HepG2 (cell line): ENCODE data around the gene SPATS2. TPM values are rescaled to one million over a fixed set of nuclear protein-coding genes. Genes with fewer than 3 reads are reported as not detected.

ENCODE experiments used
- BRD4 ChIP-seq: sonication (generic); formaldehyde crosslinking; IDR thresholded peaks from 2 replicates; pipeline ENCODE4 v1.4.0; 2020; ENCODE audit warnings: missing genetic modification reagents
- FOXA1 ChIP-seq, 2 experiments: fragments of 450-650 bp in 1 of 2; sonication (generic) in 1 of 2; formaldehyde crosslinking in 1 of 2; IDR thresholded peaks; 2 replicates each; pipeline versions ENCODE4 v1.4.0 to v1.6.1; 2016 to 2020; ENCODE audit warnings: missing genetic modification reagents in 1 of 2
- HINFP ChIP-seq: sonication (generic); formaldehyde crosslinking; IDR thresholded peaks from 2 replicates; pipeline ENCODE4 v1.4.0; 2020; ENCODE audit warnings: low read depth, mild to moderate bottlenecking, missing genetic modification reagents
- HIVEP1 ChIP-seq: sonication (generic); formaldehyde crosslinking; IDR thresholded peaks from 2 replicates; pipeline ENCODE4 v1.4.0; 2020; ENCODE audit warnings: mild to moderate bottlenecking, missing genetic modification reagents
- KDM5B ChIP-seq: sonication (generic); formaldehyde crosslinking; IDR thresholded peaks from 2 replicates; pipeline ENCODE4 v1.4.0; 2020; ENCODE audit warnings: missing genetic modification reagents, mild to moderate bottlenecking, borderline replicate concordance
- KLF12 ChIP-seq: sonication (generic); formaldehyde crosslinking; IDR thresholded peaks from 2 replicates; pipeline ENCODE4 v1.4.0; 2020; ENCODE audit warnings: missing genetic modification reagents, borderline replicate concordance
- MIER2 ChIP-seq: IDR thresholded peaks from 2 replicates; pipeline ENCODE4 v1.6.1; 2016; ENCODE audit warnings: missing biosample characterization, missing genetic modification reagents
- MTA3 ChIP-seq: sonication (generic); formaldehyde crosslinking; IDR thresholded peaks from 2 replicates; pipeline ENCODE4 v1.4.0; 2020; ENCODE audit warnings: missing genetic modification reagents
- NFRKB ChIP-seq: fragments of 450-650 bp; IDR thresholded peaks from 2 replicates; pipeline ENCODE4 v1.6.1; 2017
- SNAI1 ChIP-seq: sonication (generic); formaldehyde crosslinking; IDR thresholded peaks from 2 replicates; pipeline ENCODE4 v1.5.0; 2020; ENCODE audit warnings: mild to moderate bottlenecking, missing genetic modification reagents, borderline replicate concordance
- TEAD2 ChIP-seq: sonication (generic); formaldehyde crosslinking; IDR thresholded peaks from 2 replicates; pipeline ENCODE4 v1.9.0; 2021; ENCODE audit warnings: missing genetic modification reagents
- XRCC5 ChIP-seq: fragments of 200-400 bp; formaldehyde crosslinking; optimal IDR thresholded peaks from 2 replicates; pipeline ENCODE3; 2017; ENCODE audit warnings: mild to moderate bottlenecking, low read length
- YEATS2 ChIP-seq: sonication (generic); formaldehyde crosslinking; IDR thresholded peaks from 2 replicates; pipeline ENCODE4 v1.4.0; 2020; ENCODE audit warnings: missing genetic modification reagents, borderline replicate concordance
- ZNF530 ChIP-seq: sonication (generic); formaldehyde crosslinking; IDR thresholded peaks from 2 replicates; pipeline ENCODE4 v1.5.0; 2020; ENCODE audit warnings: low read depth, mild to moderate bottlenecking, missing genetic modification reagents
- ZNF598 ChIP-seq: sonication (generic); formaldehyde crosslinking; IDR thresholded peaks from 2 replicates; pipeline ENCODE4 v1.5.1; 2020; ENCODE audit warnings: mild to moderate bottlenecking, missing genetic modification reagents, borderline replicate concordance
- ZNF639 ChIP-seq: conservative IDR thresholded peaks from 2 replicates; pipeline ENCODE4 v1.6.1; 2018; ENCODE audit warnings: missing genetic modification reagents
- ZNF770 ChIP-seq: sonication (generic); formaldehyde crosslinking; IDR thresholded peaks from 2 replicates; pipeline ENCODE4 v1.5.0; 2020; ENCODE audit warnings: mild to moderate bottlenecking, missing genetic modification reagents
- polyA plus RNA-seq, 8 experiments: library from polyadenylated mRNA; depleted of rRNA in 3 of 8; stranded (reverse) in 7 of 8; unstranded in 1 of 8; fragments of >200 nt; fragmentation: Illumina TruSeq in 4 of 8; extraction: Trizol in 4 of 8; gene quantifications; 2 replicates each; pipeline versions ENCODE4 v1.2.1 to v1.2.3, GENCODE V29; 2011 to 2016; ENCODE audit warnings: low read depth in 4 of 8, missing spikeins in 1 of 8, mixed read lengths in 1 of 8; ENCODE audit not compliant: insufficient read depth in 1 of 8
- total RNA-seq, 5 experiments: library from RNA; depleted of rRNA; stranded (reverse); fragments of >200 nt; fragmentation: Illumina TruSeq; extraction: Trizol; gene quantifications; 2 replicates each; pipeline ENCODE4 v1.2.3, GENCODE V29; 2016; ENCODE audit warnings: low read depth in 1 of 5
- TF ChIP-seq, protein P1 (sequence below): IDR thresholded peaks from 2 replicates; pipeline ENCODE4 v1.6.1; 2012; ENCODE audit warnings: low read depth, low read length, improper control_type of control experiment
- TF ChIP-seq, protein P2 (sequence below): sonication (generic); formaldehyde crosslinking; IDR thresholded peaks from 2 replicates; pipeline ENCODE4 v1.5.0; 2020; ENCODE audit warnings: missing genetic modification reagents, mild to moderate bottlenecking, borderline replicate concordance
- TF ChIP-seq, protein P3 (sequence below): IDR thresholded peaks from 2 replicates; pipeline ENCODE4 v1.6.1; 2016

Gene SPATS2
- total and polyA plus RNA-seq, 2 of the 13 experiments (the other 11 are each of a cell fraction or from before 2014, with no cell fraction given) = 19.3 to 28.1 TPM

GRCh38 chr12:49347311-49348193 is 19.7 kb upstream of the SPATS2 start (continued):
- no peak for TF ChIP-seq MTA3 (CRISPR knock-in tag)
- TF ChIP-seq MIER2 = no peak
- peak; percentile 72; the same call in 1 of the 2 replicates for TF ChIP-seq YEATS2 (CRISPR knock-in tag)
- no peak for TF ChIP-seq NFRKB
- peak; percentile 41; the same call in 1 of the 2 replicates for TF ChIP-seq HINFP (CRISPR knock-in tag)
- TF ChIP-seq HIVEP1 = peak; percentile 99
- peak; percentile 59; the same call in 1 of the 2 replicates for TF ChIP-seq TEAD2 (CRISPR knock-in tag)
- TF ChIP-seq, protein P1, sequence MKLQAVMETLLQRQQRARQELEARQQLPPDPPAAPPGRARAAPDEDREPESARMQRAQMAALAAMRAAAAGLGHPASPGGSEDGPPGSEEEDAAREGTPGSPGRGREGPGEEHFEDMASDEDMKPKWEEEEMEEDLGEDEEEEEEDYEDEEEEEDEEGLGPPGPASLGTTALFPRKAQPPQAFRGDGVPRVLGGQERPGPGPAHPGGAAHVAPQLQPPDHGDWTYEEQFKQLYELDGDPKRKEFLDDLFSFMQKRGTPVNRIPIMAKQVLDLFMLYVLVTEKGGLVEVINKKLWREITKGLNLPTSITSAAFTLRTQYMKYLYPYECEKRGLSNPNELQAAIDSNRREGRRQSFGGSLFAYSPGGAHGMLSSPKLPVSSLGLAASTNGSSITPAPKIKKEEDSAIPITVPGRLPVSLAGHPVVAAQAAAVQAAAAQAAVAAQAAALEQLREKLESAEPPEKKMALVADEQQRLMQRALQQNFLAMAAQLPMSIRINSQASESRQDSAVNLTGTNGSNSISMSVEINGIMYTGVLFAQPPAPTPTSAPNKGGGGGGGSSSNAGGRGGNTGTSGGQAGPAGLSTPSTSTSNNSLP = no peak
- TF ChIP-seq, protein P2, sequence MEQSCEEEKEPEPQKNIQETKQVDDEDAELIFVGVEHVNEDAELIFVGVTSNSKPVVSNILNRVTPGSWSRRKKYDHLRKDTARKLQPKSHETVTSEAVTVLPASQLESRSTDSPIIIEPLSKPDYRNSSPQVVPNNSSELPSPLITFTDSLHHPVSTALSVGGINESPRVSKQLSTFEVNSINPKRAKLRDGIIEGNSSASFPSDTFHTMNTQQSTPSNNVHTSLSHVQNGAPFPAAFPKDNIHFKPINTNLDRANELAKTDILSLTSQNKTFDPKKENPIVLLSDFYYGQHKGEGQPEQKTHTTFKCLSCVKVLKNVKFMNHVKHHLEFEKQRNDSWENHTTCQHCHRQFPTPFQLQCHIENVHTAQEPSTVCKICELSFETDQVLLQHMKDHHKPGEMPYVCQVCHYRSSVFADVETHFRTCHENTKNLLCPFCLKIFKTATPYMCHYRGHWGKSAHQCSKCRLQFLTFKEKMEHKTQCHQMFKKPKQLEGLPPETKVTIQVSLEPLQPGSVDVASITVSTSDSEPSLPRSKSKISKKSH (CRISPR knock-in tag) = no peak; the same call in 1 of the 2 replicates
- no peak for TF ChIP-seq ZNF598
- peak; percentile 94 for TF ChIP-seq ZNF639
- TF ChIP-seq SNAI1 (CRISPR knock-in tag) = no peak
- TF ChIP-seq, protein P3, sequence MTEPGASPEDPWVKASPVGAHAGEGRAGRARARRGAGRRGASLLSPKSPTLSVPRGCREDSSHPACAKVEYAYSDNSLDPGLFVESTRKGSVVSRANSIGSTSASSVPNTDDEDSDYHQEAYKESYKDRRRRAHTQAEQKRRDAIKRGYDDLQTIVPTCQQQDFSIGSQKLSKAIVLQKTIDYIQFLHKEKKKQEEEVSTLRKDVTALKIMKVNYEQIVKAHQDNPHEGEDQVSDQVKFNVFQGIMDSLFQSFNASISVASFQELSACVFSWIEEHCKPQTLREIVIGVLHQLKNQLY = 0 out of 2 replicates have a peak, but pooled peaks have one; percentile 39
- TF ChIP-seq XRCC5 = peak; percentile 97
- TF ChIP-seq BRD4 = peak; percentile 97
- TF ChIP-seq KDM5B (CRISPR knock-in tag) = 0 out of 2 replicates have a peak, but pooled peaks have one; percentile 38
- TF ChIP-seq ZNF770 = peak; percentile 43; the same call in 1 of the 2 replicates
- no peak for TF ChIP-seq FOXA1 (IDR thresholded peaks at IDR 0.05)
- TF ChIP-seq FOXA1 (CRISPR knock-in tag; IDR thresholded peaks at IDR 0.05) = 0 out of 2 replicates have a peak, but pooled peaks have one; percentile 16
- TF ChIP-seq ZNF530 (CRISPR knock-in tag) = no peak
- peak; percentile 92 for TF ChIP-seq KLF12 (CRISPR knock-in tag)
